ENCODE results near the gene IBA57. TPM values are rescaled to one million over a fixed set of nuclear protein-coding genes. Genes with fewer than 3 reads are reported as not detected.

The IBA57 gene
- total and polyA plus RNA-seq, 2 of the 8 experiments (the other 6 are each of a cell fraction or from before 2014, with no cell fraction given): 2.6 to 5.9 TPM

GRCh38 chr1:228208831-228209551, 43.4 kb downstream of the IBA57 start:
- H3K14ac ChIP-seq (ENCODE audit: insufficient read length): no peak overlapping the region
- no peak overlapping the region for H4K91ac ChIP-seq (replicated peaks; ENCODE audit: insufficient read length, low read length)
- H2BK120ac ChIP-seq (replicated peaks; ENCODE audit: low read depth, low read length): no peak overlapping the region
- FAIRE-seq (no peak), DNase-seq (ENCODE audit: low read depth in 1 of 2, low spot score in 2 of 2) (no peak)
- no peak overlapping the region for H3K4me3 ChIP-seq (ENCODE audit: extremely low read depth in 1 of 4, insufficient read depth in 2 of 4, low read depth in 3 of 4, low read length in 4 of 4)
- no peak overlapping the region for H2BK12ac ChIP-seq (ENCODE audit: low read depth, low read length)
- H3K4me1 ChIP-seq (replicated peaks in 1 of 4; ENCODE audit: control insufficient read depth in 3 of 4, insufficient read depth in 4 of 4, low read length in 3 of 4): peaks cover 0 to 4% (median 4%) of the 10 kb centered on the region in 4 experiments; a peak in 4 of 7 replicates
- H3K4me2 ChIP-seq (ENCODE audit: insufficient read depth in 1 of 2, low read depth in 2 of 2, low read length in 2 of 2): no peak overlapping the region
- no peak overlapping the region for H4K5ac ChIP-seq (ENCODE audit: insufficient read length, low read depth, low read length)
- H3K4ac ChIP-seq (replicated peaks; ENCODE audit: insufficient read length, low read depth, low read length): no peak overlapping the region
- no peak overlapping the region for H3K18ac ChIP-seq (ENCODE audit: extremely low read depth, low read length)
- H3K23ac ChIP-seq (ENCODE audit: insufficient read length): no peak overlapping the region
- peaks cover 2 to 32% (median 16%) of the 10 kb centered on the region in 4 experiments; a peak in 6 of 7 replicates for H3K27me3 ChIP-seq (replicated peaks in 1 of 4; ENCODE audit: control insufficient read depth in 3 of 4, extremely low read depth in 1 of 4, insufficient read depth in 3 of 4, low read length in 3 of 4)
- WGBS, 2 experiments (ENCODE audit: extremely low coverage in 1 of 2, insufficient coverage in 1 of 2, insufficient read length in 1 of 2, insufficient replicate concordance in 2 of 2, low coverage in 1 of 2, low lambda C conversion rate in 2 of 2, missing lambda C conversion rate in 1 of 2): 83% methylated on average over 14 of the region's 19 CpGs; no CpG with 5 or more reads in 1 of the 2 experiments
- no peaks in the 10 kb centered on the region for H3K9me3 ChIP-seq (ENCODE audit: insufficient read depth in 2 of 2, low read depth in 1 of 2, low read length in 1 of 2)
- ChIA-PET POLR2A (ENCODE audit: partially characterized antibody) (no interaction called here), CTCF (ENCODE audit: partially characterized antibody) (interaction anchor here (1.1 to 2.9 kb wide), 4 partner anchors 18 to 209 kb away, joined by 3 to 10 read pairs (median 5); no protein-coding TSS in a partner anchor)
- no peak overlapping the region for H3K27ac ChIP-seq (ENCODE audit: low read depth, low read length)
- no peaks in the 10 kb centered on the region for H3K79me2 ChIP-seq (ENCODE audit: control insufficient read depth in 1 of 2, insufficient read depth in 2 of 2, low read length in 2 of 2)
- H2BK20ac ChIP-seq (ENCODE audit: low read length): no peak overlapping the region
- H4K20me1 ChIP-seq (replicated peaks in 1 of 2; ENCODE audit: control insufficient read depth in 1 of 2, insufficient read depth in 2 of 2, low read length in 2 of 2): peaks cover 2% of the 10 kb centered on the region in 2 experiments
- no peaks in the 10 kb centered on the region for H3K36me3 ChIP-seq (ENCODE audit: control insufficient read depth in 2 of 4, insufficient read depth in 4 of 4, low read length in 3 of 4)
- H3K23me2 ChIP-seq (ENCODE audit: low read depth, low read length): peaks cover 12% of the 10 kb centered on the region
- H2BK15ac ChIP-seq (ENCODE audit: low read length): no peak overlapping the region
- H3K79me1 ChIP-seq (ENCODE audit: low read depth, low read length): no peaks in the 10 kb centered on the region
- TF ChIP-seq CBX8 (IDR thresholded peaks at IDR 0.05; ENCODE audit: borderline replicate concordance, low read depth, low read length) (no peak), SP4 (IDR thresholded peaks at IDR 0.05; ENCODE audit: low read length) (no peak), TEAD4 (IDR thresholded peaks at IDR 0.05; ENCODE audit: low read depth, low read length) (no peak), HDAC6 (IDR thresholded peaks at IDR 0.05; ENCODE audit: low read depth, low read length) (no peak), POLR2AphosphoS5 (IDR thresholded peaks at IDR 0.05; ENCODE audit: low read depth, low read length) (no peak)
- no peak overlapping the region for H2AFZ ChIP-seq (ENCODE audit: low read length)
- H3K56ac ChIP-seq (replicated peaks; ENCODE audit: insufficient read length, low read depth, low read length): no peak overlapping the region
- H2BK5ac ChIP-seq (ENCODE audit: low read depth, low read length): no peak overlapping the region
- no peak overlapping the region for H4K8ac ChIP-seq (ENCODE audit: extremely low read depth, insufficient read depth, low read length)
- no peak overlapping the region for H2AK5ac ChIP-seq (ENCODE audit: low read depth, low read length)
- H3K9ac ChIP-seq (replicated peaks in 1 of 4; ENCODE audit: extremely low read depth in 1 of 4, low read depth in 3 of 4, low read length in 3 of 4): no peak overlapping the region
